Activated CD8-positive, alpha-beta memory T cell treated with anti-CD3 and anti-CD28 coated beads for 24 hours (primary cell): Measurements from ENCODE around the gene CNOT3.
"Not testable (repeated sequence)": the region's sequence is repeated elsewhere in the genome, so short reads cannot be mapped to it uniquely, and the experiment has no call there.

Experiments used
- DNase-seq: peaks from one replicate; pipeline ENCODE4 v3.0.0-alpha.2; 2020

Gene CNOT3

GRCh38 chr19:54137699-54138488, at the start of gene CNOT3:
TSS of gene CNOT3 (plus strand) at chr19:54137762. CDS start at chr19:54142979, 5,217 bp downstream.
- peak; percentile 67 for DNase-seq

- no peak for DNase-seq
Measured at GRCh38 chr19:54094426-54095000, 43.0 kb upstream of the CNOT3 start.

- no peak for DNase-seq
Measured at GRCh38 chr19:54095136-54095858, 42.3 kb upstream of the CNOT3 start.

- peak; percentile 80 for DNase-seq
Measured at GRCh38 chr19:54095859-54096616, 41.5 kb upstream of the CNOT3 start.

GRCh38 chr19:54096617-54097106, 40.9 kb upstream of the CNOT3 start:
- peak; percentile 70 for DNase-seq

- no peak for DNase-seq
Measured at GRCh38 chr19:54099190-54099902, 38.2 kb upstream of the CNOT3 start.

- DNase-seq: not testable (repeated sequence)
Measured at GRCh38 chr19:54099903-54100255, 37.7 kb upstream of the CNOT3 start.

GRCh38 chr19:54100561-54100960, 37.0 kb upstream of the CNOT3 start, which contains the start of gene OSCAR:
TSS of gene OSCAR (minus strand) at chr19:54100803. CDS start at chr19:54100792, 11 bp downstream.
- DNase-seq: no peak

- peak; percentile 97 for DNase-seq
Measured at GRCh38 chr19:54102421-54103169, 35.0 kb upstream of the CNOT3 start, which contains the start of gene NDUFA3. TSS of gene NDUFA3 (plus strand) at chr19:54102855. CDS start at chr19:54102879, 24 bp downstream.

- DNase-seq: no peak
Measured at GRCh38 chr19:54104998-54105715, 32.4 kb upstream of the CNOT3 start.

GRCh38 chr19:54105796-54106195, 31.8 kb upstream of the CNOT3 start:
- no peak for DNase-seq

GRCh38 chr19:54106716-54107115, 30.8 kb upstream of the CNOT3 start:
- DNase-seq: no peak

- no peak for DNase-seq
Measured at GRCh38 chr19:54107876-54108490, 29.6 kb upstream of the CNOT3 start.

- no peak for DNase-seq
Measured at GRCh38 chr19:54108496-54108895, 29.1 kb upstream of the CNOT3 start.

GRCh38 chr19:54109651-54110050, 27.9 kb upstream of the CNOT3 start:
- DNase-seq: no peak

GRCh38 chr19:54114340-54115108, 23.0 kb upstream of the CNOT3 start:
- DNase-seq: peak; percentile 73

- DNase-seq: peak; percentile 98
Measured at GRCh38 chr19:54115109-54116063, 22.2 kb upstream of the CNOT3 start, which contains the start of the genes PRPF31 and TFPT. TSS of gene PRPF31 (plus strand) at chr19:54115754. CDS start at chr19:54118279, 2,525 bp downstream. TSS of gene TFPT (minus strand) at chr19:54115657. CDS start at chr19:54115269, 388 bp downstream.

- no peak for DNase-seq
Measured at GRCh38 chr19:54121259-54121658, 16.3 kb upstream of the CNOT3 start.
